Esophagus muscularis mucosa (tissue), 4 donors: ENCODE data around the gene PRKACB. TPM values are rescaled to one million over a fixed set of nuclear protein-coding genes. Genes with fewer than 3 reads are reported as not detected.

Experiments
- DNase-seq: peaks from one replicate; pipeline ENCODE4 v3.0.0-alpha.2; 2017; ENCODE audit errors: extremely low spot score
- H3K27ac ChIP-seq, 4 donors: fragments of 200-600 bp; sonication (generic); replicated peaks in 1 of 4; 1 replicate in 3 of 4; 2 replicates in 1 of 4; pipeline ENCODE4 v1.5.1; 2016 to 2019; ENCODE audit warnings: mild to moderate bottlenecking in 1 of 4
- H3K27me3 ChIP-seq, 4 donors: fragments of 200-600 bp; sonication (generic); one replicate each; pipeline versions ENCODE4 v1.5.1 to v1.6.0; 2016 to 2019
- H3K36me3 ChIP-seq, 4 donors: fragments of 200-600 bp; sonication (generic); one replicate each; pipeline ENCODE4 v1.5.1; 2016 to 2019
- H3K4me1 ChIP-seq, 4 donors: fragments of 200-600 bp; sonication (generic); one replicate each; pipeline ENCODE4 v1.5.1; 2016 to 2019
- H3K4me3 ChIP-seq, 4 donors: fragments of 200-600 bp; sonication (generic); 1 replicate in 2 of 4; 2 replicates in 2 of 4; pipeline ENCODE4 v1.5.1; 2016 to 2019; ENCODE audit warnings: mild to moderate bottlenecking in 4 of 4, moderate library complexity in 1 of 4
- H3K9me3 ChIP-seq, 4 donors: fragments of 200-600 bp; sonication (generic); 1 replicate in 3 of 4; 2 replicates in 1 of 4; pipeline ENCODE4 v1.5.1; 2016 to 2019
- EP300 ChIP-seq: sonication (generic); formaldehyde crosslinking; IDR thresholded peaks from one replicate; pipeline ENCODE4 v1.6.1; 2017; ENCODE audit warnings: antibody characterized with exemption
- POLR2A ChIP-seq: fragments of 450-650 bp; IDR thresholded peaks from one replicate; pipeline ENCODE4 v1.6.1; 2017; ENCODE audit warnings: antibody characterized with exemption, moderate library complexity, mild to moderate bottlenecking, low read depth
- POLR2AphosphoS5 ChIP-seq, 2 donors: sonication (generic); formaldehyde crosslinking; IDR thresholded peaks; one replicate each; pipeline ENCODE4 v1.6.1; 2017; ENCODE audit warnings: antibody characterized with exemption in 2 of 2
- WGBS: methylation state at CpG from one replicate; pipeline ENCODE4 v1.1.5; 2018; 5-methylcytosine and 5-hydroxymethylcytosine counted together
- intact Hi-C: fragments of 100-400 bp; cut with DNase I; formaldehyde crosslinking; loops from one replicate; pipeline ENCODE4 v1.15.1; 2023
- total RNA-seq, 4 donors: library from RNA; depleted of rRNA; stranded (reverse); fragments of >200 nt; gene quantifications; one replicate each; pipeline versions ENCODE4 v1.1.0 to v1.2.1, GENCODE V29; 2016
- TF ChIP-seq, protein P1 (sequence below), 3 experiments: fragments of 200-600 bp in 2 of 3; fragments of 450-650 bp in 1 of 3; sonication (generic) in 2 of 3; IDR thresholded peaks; one replicate each; pipeline ENCODE4 v1.5.1; 2017 to 2019; ENCODE audit warnings: antibody characterized with exemption in 3 of 3, mild to moderate bottlenecking in 2 of 3, moderate library complexity in 1 of 3

The PRKACB gene
- total RNA-seq, 4 donors from 2014 or later: 44.4 to 59.4 (median 52.3) TPM

- no peak for TF ChIP-seq POLR2AphosphoS5 (IDR thresholded peaks at IDR 0.05)
- TF ChIP-seq, protein P1, sequence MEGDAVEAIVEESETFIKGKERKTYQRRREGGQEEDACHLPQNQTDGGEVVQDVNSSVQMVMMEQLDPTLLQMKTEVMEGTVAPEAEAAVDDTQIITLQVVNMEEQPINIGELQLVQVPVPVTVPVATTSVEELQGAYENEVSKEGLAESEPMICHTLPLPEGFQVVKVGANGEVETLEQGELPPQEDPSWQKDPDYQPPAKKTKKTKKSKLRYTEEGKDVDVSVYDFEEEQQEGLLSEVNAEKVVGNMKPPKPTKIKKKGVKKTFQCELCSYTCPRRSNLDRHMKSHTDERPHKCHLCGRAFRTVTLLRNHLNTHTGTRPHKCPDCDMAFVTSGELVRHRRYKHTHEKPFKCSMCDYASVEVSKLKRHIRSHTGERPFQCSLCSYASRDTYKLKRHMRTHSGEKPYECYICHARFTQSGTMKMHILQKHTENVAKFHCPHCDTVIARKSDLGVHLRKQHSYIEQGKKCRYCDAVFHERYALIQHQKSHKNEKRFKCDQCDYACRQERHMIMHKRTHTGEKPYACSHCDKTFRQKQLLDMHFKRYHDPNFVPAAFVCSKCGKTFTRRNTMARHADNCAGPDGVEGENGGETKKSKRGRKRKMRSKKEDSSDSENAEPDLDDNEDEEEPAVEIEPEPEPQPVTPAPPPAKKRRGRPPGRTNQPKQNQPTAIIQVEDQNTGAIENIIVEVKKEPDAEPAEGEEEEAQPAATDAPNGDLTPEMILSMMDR (IDR thresholded peaks at IDR 0.05): peak; percentile 42 to 49 (median 43)
- no peak for DNase-seq
- no peak overlapping the region for H3K4me3 ChIP-seq
- no peaks in the 10 kb centered on the region for H3K4me1 ChIP-seq
- WGBS: 73% methylated on average over 9 of the region's 9 CpGs
- peaks cover 0 to 6% (median 0%) of the 10 kb centered on the region in 4 donors for H3K9me3 ChIP-seq
- H3K27me3 ChIP-seq: no peaks in the 10 kb centered on the region
- H3K27ac ChIP-seq: no peak overlapping the region
- intact Hi-C loops: loop anchor here (10.0 kb wide), 1 partner anchor 623 kb away; no protein-coding TSS in a partner anchor
- H3K36me3 ChIP-seq: no peaks in the 10 kb centered on the region
These were observed 2.7 kb upstream of the PRKACB start for GRCh38 chr1:84141182-84142003.

DNA sequence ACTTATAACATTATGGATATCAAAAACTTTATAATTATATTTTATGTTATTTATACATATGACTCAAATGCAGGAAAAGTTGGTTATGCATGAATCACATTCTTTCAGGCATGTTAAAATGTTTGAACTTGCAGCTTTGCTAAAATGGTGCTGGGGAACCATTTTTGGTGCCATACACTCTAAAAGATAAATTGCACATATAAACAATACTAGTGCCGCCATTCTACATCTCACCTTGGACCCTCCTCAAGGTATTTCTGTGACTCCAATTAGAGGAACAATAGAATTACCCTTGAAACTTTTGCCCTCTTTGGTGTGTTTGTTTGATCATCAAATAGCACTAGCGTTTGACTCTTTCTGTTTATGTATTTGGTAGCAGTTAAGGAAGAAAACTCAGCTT lies 997 bp downstream of the PRKACB start:
- 61% methylated on average over 2 of the region's 2 CpGs for WGBS
- Histone ChIP-seq H3K4me3 (peak overlapping the region in 3 of 4 donors; percentile 1 to 21 (median 4)), H3K4me1 (no peaks in the 10 kb centered on the region), H3K36me3 (no peaks in the 10 kb centered on the region), H3K27ac (no peak overlapping the region), H3K9me3 (no peaks in the 10 kb centered on the region), H3K27me3 (no peaks in the 10 kb centered on the region)
- TF ChIP-seq, protein P1 (IDR thresholded peaks at IDR 0.05): no peak
- TF ChIP-seq POLR2A (no peak), EP300 (no peak), POLR2AphosphoS5 (IDR thresholded peaks at IDR 0.05) (no peak)
- DNase-seq: no peak
- intact Hi-C loops: loop anchor here (5.0 to 10.0 kb wide), 2 partner anchors 292 to 620 kb away; no protein-coding TSS in a partner anchor

DNA sequence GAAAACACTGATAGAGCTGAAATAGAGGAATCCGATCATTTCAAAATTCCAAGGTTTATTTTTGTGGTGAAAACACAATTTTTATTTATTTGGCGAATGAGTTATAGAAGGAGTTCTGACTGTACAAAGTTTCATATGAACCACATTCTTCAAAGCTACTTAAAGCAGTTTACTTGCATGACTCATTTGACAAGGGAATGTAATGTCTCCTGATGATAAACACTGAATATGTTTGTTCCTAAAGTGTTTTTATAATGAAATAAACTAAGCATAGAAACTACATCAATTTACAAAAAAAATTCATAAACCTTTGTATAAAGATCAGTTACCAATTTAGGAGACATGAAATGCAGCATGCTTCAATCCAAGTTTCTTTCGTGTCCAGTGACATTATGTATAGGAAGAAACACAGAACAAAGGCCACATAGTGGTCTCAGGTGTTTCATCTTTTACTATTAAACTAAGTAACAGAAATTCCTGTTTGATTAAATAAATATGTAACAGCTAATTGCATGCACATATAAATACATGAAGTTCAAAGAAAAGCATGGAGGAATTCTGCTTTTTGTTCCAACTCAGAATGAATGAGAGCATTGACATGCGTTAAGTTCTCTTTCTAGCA lies 2.5 kb downstream of the PRKACB start:
- H3K4me1 ChIP-seq: no peaks in the 10 kb centered on the region
- intact Hi-C loops: loop anchor here (5.0 to 10.0 kb wide), 2 partner anchors 291 to 618 kb away; no protein-coding TSS in a partner anchor
- no peaks in the 10 kb centered on the region for H3K36me3 ChIP-seq
- DNase-seq: no peak
- 76% methylated on average over 4 of the region's 4 CpGs for WGBS
- no peak overlapping the region for H3K27ac ChIP-seq
- no peaks in the 10 kb centered on the region for H3K27me3 ChIP-seq
- H3K4me3 ChIP-seq: no peak overlapping the region
- TF ChIP-seq EP300: no peak
- TF ChIP-seq, protein P1 (IDR thresholded peaks at IDR 0.05): no peak
- TF ChIP-seq POLR2AphosphoS5 (IDR thresholded peaks at IDR 0.05): no peak
- no peak for TF ChIP-seq POLR2A
- H3K9me3 ChIP-seq: no peaks in the 10 kb centered on the region

DNA sequence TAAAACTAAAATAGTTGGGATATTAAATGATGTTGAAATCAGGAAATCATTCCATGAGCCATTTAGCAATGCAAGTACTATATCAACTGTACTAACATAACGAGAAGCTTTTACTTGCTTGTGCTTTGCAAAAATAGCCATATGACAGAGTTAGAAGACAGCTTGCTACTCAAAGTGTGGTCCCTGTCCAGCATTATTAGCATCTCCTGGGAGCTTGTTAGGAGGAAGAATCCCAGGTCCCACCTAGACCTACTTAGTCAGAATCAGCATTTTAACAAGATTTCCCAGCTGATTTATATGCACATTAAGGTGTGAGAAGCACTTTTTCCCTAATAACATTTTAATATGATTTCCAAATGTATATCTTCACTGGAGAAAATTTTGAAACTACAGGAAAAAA lies 4.7 kb downstream of the PRKACB start:
- Histone ChIP-seq H3K9me3 (no peaks in the 10 kb centered on the region), H3K4me3 (no peak overlapping the region), H3K27ac (no peak overlapping the region), H3K27me3 (no peaks in the 10 kb centered on the region), H3K4me1 (no peaks in the 10 kb centered on the region), H3K36me3 (no peaks in the 10 kb centered on the region)
- DNase-seq: no peak
- 93% methylated on average over 1 of the region's 1 CpG for WGBS
- intact Hi-C loops: loop anchor here (5.0 to 10.0 kb wide), 2 partner anchors 289 to 616 kb away; no protein-coding TSS in a partner anchor
- TF ChIP-seq EP300 (no peak), POLR2AphosphoS5 (IDR thresholded peaks at IDR 0.05) (no peak), POLR2A (no peak)
- TF ChIP-seq, protein P1 (IDR thresholded peaks at IDR 0.05): no peak
